Stimulated activated CD8-positive, alpha-beta memory T cell treated with anti-CD3 and anti-CD28 coated beads, Interleukin-7, amount 100 ng/mL, for 4 hours (primary cell): ENCODE measurements around the gene KLF1.

ENCODE experiments used
- DNase-seq, 2 donors: peaks; one replicate each; pipeline ENCODE4 v3.0.0-alpha.2; 2020; ENCODE audit warnings: low read depth in 2 of 2

Gene KLF1

DNA sequence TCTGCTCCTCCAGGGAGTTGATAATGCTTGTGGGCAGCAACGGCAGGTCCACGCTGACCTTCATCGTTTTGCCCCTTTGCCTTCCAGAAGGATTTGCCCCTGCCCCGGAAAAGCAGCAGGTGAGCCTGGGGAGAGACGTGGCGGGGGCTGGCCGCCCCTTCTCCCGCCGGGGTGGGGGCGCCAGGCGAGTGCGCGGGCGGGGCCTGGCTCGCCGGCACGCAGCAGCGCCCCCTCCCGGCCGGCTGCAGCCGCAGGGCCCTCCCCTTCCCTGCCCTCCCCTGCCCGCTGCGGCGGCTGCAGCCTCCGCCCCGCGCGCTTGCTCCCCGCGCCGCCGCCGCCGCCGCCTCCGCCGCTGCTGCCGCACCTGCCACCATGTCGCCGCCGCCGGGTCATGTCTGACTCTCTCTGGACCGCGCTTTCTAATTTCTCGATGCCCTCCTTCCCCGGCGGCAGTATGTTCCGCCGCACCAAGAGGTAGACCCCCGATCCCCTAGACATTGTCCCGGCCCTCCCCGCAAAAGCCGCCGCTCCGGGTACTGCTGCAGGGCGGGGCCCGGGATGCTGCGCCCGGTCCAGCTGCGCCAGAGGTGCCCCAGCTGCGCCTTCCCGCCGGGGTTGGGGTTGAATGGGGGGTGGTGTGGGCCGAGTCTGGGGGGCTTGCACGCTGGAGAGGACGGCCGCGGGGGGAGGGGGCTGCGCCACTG, 48.7 kb downstream of the KLF1 start, which contains the start of gene MAST1:
Gene MAST1 (plus strand): TSS at position 334 of the 704 bp plus-strand sequence. CDS start 58 bp downstream, at position 392.
- DNase-seq = peak in 1 of 2 donors; percentile 19

DNA sequence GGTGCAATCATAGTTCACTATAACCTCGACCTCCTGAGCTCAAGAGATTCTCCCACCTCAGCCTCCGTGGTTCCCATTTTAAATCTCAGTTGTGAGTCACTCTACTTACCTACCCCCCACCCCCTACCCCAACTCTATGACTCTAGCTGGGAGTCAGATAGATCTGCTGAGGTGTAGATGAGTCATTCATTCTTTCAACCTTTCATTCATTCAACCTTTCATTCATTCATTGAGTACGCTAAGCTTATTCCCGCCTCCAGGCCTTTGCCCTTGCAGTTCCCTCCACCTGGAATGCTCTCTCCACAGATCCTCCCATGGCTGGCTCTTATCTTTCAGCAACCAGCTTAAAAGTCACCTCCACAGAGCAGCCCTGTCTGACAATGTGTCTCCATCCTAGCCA, 49.8 kb downstream of the KLF1 start:
- no peak for DNase-seq

GRCh38 chr19:12836529-12836863, 50.5 kb downstream of the KLF1 start:
- no peak for DNase-seq

- DNase-seq = no peak
Measured at GRCh38 chr19:12834976-12835757, 51.8 kb downstream of the KLF1 start.

DNA sequence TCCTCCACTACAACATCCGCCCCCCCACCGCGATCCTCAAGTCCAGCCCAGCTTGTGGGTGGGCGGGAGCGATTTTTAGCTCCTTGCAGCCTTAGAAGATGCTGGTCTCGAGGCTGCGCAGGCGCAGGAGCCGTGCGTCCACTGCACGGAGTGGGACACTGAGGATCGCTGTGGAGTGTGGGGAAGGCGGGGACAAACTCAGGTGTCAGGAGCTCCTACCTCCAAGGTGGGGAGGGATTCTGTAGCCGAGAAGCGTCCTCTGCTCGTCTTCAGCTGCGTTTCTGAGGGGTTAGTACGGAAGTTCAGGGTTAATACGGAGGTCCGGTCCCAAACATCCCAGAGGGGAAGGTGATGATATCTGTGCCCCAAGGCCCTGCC, 52.4 kb downstream of the KLF1 start, which contains the start of gene RTBDN:
Gene RTBDN (minus strand): TSS at position 14 of the 378 bp plus-strand sequence. CDS start 4,600 bp downstream, outside the sequence.
- DNase-seq = no peak
